ENCODE measurements around the gene SEC14L2. TPM values are rescaled to one million over a fixed set of nuclear protein-coding genes. Genes with fewer than 3 reads are reported as not detected.
A peak's percentile ranks its signal among the peaks of the same experiment; 100 is the strongest.

Gene SEC14L2
- total RNA-seq, 4 donors from 2014 or later: 16.6 to 45.4 (median 28.2) TPM

DNA sequence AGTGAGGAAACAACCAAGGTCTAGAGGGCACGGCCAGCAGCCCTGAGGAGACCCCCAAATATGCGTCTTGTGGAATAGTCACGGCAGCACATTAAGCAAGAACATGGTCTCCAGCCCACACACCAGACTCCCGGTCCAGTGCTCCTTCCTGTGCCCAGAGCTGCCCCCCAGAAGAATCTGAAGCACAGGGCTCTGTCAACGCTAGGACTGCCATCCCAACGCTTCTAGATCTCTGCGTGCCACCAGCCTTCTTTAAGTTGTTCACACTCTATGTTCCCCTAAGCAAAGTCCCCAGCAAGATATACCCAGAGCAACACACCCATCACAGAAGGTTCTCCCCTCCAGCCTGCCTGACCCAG is 3.5 kb upstream of the SEC14L2 start:
- 73 to 75% methylated on average over 4 of the region's 7 CpGs for WGBS, 2 donors
- H3K9me3 ChIP-seq: no peaks in the 10 kb centered on the region
- TF ChIP-seq, protein P1, sequence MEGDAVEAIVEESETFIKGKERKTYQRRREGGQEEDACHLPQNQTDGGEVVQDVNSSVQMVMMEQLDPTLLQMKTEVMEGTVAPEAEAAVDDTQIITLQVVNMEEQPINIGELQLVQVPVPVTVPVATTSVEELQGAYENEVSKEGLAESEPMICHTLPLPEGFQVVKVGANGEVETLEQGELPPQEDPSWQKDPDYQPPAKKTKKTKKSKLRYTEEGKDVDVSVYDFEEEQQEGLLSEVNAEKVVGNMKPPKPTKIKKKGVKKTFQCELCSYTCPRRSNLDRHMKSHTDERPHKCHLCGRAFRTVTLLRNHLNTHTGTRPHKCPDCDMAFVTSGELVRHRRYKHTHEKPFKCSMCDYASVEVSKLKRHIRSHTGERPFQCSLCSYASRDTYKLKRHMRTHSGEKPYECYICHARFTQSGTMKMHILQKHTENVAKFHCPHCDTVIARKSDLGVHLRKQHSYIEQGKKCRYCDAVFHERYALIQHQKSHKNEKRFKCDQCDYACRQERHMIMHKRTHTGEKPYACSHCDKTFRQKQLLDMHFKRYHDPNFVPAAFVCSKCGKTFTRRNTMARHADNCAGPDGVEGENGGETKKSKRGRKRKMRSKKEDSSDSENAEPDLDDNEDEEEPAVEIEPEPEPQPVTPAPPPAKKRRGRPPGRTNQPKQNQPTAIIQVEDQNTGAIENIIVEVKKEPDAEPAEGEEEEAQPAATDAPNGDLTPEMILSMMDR (IDR thresholded peaks at IDR 0.05): no peak
- no peak for TF ChIP-seq POLR2A (IDR thresholded peaks at IDR 0.05)
- intact Hi-C loops (cut with DNase I): loop anchor here (5.0 kb wide), 1 partner anchor 34 kb away; the partner anchor contains the start of gene MTFP1
- no peak for DNase-seq
- peaks cover 0 to 25% (median 0%) of the 10 kb centered on the region in 4 donors for H3K27me3 ChIP-seq
- H3K4me3 ChIP-seq: no peak overlapping the region
- peaks cover 12 to 36% (median 14%) of the 10 kb centered on the region in 3 donors for H3K4me1 ChIP-seq
- H3K27ac ChIP-seq: no peak overlapping the region
- H3K36me3 ChIP-seq: no peaks in the 10 kb centered on the region

DNA sequence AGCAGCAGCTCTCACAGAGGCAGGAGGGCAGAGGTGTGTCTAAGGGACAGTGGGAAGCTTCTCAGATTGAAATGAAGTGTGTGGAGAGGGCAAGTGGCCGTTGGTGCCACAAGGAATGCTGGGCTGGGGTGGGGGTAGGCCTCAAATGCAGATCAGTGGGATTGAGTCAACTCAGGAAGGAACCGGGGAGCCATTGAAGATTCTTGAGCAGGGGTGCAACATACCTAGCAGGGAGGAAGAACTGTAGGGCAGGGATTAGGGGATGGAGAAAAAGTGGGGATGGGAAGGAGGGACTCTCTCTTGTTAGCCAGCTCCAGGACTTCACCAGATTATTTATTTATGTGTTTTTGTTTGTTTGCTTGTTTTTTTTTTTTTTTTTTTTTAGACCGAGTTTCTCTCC is 2.9 kb upstream of the SEC14L2 start:
- no peak overlapping the region for H3K4me3 ChIP-seq
- H3K27ac ChIP-seq: no peak overlapping the region
- 71 to 83% methylated on average over 3 of the region's 3 CpGs for WGBS, 2 donors
- peaks cover 0 to 25% (median 0%) of the 10 kb centered on the region in 4 donors for H3K27me3 ChIP-seq
- DNase-seq: no peak
- peaks cover 14 to 41% (median 17%) of the 10 kb centered on the region in 3 donors for H3K4me1 ChIP-seq
- no peak for TF ChIP-seq POLR2A (IDR thresholded peaks at IDR 0.05)
- intact Hi-C loops (cut with DNase I): loop anchor here (5.0 kb wide), 1 partner anchor 33 kb away; the partner anchor contains the start of gene MTFP1
- no peaks in the 10 kb centered on the region for H3K9me3 ChIP-seq
- H3K36me3 ChIP-seq: no peaks in the 10 kb centered on the region

DNA sequence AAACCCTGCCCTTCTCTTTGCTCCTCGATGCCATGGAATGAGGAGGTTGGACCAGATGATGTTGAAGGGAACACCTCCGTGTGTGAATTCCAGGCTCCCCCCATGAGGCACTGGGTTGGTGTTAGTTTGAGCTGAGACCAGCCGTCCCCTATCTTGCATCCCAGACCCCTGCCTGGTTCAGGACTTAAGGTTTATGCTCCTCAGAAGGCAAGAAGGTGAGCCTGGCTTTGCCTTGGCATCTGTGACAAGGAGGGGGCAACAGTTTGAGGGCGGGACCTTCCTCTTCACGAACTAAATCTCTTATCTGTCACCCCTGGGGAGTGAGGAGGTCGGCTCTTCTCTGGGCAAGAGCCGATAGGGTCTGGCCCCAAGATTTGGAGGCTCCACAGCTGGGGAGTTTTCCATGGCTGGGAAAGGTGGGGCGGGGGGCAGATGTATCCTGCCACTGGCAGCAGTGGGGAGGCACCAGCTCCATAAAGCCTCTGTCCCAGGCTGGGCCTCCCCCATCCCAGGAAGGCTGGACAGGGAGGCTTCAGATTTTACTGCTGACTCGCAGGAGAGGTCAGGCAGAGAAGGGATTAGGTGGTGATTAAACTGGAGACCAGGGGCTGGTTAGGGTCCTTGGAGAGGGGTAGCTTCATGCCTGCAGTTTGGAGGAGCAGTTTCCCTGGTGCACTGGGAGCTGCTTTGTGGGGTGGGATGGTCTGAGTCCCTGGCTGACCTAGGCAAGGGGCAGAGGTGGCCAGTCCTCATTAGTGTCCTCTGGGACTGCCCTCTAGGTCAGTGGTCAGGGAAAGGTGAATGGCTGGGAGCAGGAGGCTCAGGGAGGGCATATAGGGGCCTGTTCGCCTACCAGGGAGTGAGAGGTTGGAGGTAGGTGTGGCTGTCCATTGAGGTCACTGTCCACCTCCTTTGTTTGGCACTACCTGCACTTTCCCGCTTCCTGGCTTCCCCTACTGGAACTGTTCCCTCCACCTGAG is 1.1 kb downstream of the SEC14L2 start:
- TF ChIP-seq POLR2A (IDR thresholded peaks at IDR 0.05): no peak
- TF ChIP-seq, protein P1 (IDR thresholded peaks at IDR 0.05): no peak
- Histone ChIP-seq H3K4me1 (peaks cover 20 to 61% (median 24%) of the 10 kb centered on the region in 3 donors), H3K36me3 (peaks cover 0 to 22% (median 0%) of the 10 kb centered on the region in 3 donors), H3K27me3 (peaks cover 0 to 20% (median 0%) of the 10 kb centered on the region in 4 donors), H3K27ac (peak overlapping the region; percentile 71 to 85 (median 84)), H3K4me3 (peak overlapping the region; percentile 61 to 89 (median 72)), H3K9me3 (no peaks in the 10 kb centered on the region)
- no peak for DNase-seq
- 75% methylated on average over 1 of the region's 11 CpGs for WGBS, 2 donors
- intact Hi-C loops (cut with DNase I): no loop called here

DNA sequence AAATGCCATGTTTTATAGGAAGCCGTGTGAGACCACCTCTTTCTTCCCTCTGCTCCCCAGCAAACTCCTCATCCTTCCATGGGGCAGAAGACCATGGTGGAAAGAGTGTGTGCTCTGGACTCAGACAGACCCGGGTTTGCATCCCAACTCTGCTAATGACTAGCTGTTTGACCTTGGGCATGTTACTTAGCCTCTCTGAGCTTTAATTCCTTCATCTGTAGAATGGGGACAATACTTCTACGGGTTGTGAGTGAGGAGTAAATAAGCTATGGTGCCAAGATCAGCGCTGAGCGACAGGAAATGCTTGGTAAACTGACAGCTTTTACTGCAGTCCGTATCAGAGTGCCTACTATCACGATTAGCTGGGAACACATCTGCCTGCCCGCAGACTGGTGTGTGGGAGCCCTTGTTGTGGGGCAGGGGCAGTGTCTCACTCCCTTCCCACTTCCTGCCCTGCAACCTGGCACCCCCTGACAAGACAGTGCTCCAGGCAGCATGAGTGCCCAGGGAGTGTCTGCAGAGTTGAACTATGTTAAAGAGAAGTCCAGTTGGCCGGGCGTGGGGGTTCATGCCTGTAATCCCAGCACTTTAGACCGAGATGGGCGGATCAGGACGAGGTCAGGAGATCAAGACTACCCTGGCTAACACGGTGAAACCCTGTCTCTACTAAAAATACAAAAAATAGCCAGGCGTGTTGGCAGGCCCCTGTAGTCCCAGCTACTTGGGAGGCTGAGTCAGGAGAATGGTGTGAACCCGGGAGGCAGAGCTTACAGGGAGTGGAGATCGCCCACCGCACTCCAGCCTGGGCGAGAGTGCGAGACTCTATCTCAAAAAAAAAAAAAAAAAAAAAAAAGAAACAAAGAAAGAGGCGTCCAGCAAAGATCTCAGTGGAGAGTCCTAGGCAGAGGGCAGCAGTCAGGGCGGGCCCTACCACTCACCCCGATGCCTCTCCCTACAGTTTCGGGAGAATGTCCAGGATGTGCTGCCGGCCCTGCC is 2.2 kb downstream of the SEC14L2 start:
- TF ChIP-seq POLR2A (IDR thresholded peaks at IDR 0.05): no peak
- TF ChIP-seq, protein P1 (IDR thresholded peaks at IDR 0.05): no peak
- Histone ChIP-seq H3K27me3 (peaks cover 0 to 20% (median 0%) of the 10 kb centered on the region in 4 donors), H3K4me1 (peaks cover 20 to 55% (median 24%) of the 10 kb centered on the region in 3 donors), H3K4me3 (peak overlapping the region in 3 of 4 donors; percentile 61 to 72 (median 72)), H3K9me3 (no peaks in the 10 kb centered on the region), H3K36me3 (peaks cover 0 to 27% (median 0%) of the 10 kb centered on the region in 3 donors), H3K27ac (peak overlapping the region; percentile 54 to 85 (median 77))
- 56 to 60% methylated on average over 17 to 23 of the region's 25 CpGs for WGBS, 2 donors
- no peak for DNase-seq
- intact Hi-C loops (cut with DNase I): no loop called here

DNA sequence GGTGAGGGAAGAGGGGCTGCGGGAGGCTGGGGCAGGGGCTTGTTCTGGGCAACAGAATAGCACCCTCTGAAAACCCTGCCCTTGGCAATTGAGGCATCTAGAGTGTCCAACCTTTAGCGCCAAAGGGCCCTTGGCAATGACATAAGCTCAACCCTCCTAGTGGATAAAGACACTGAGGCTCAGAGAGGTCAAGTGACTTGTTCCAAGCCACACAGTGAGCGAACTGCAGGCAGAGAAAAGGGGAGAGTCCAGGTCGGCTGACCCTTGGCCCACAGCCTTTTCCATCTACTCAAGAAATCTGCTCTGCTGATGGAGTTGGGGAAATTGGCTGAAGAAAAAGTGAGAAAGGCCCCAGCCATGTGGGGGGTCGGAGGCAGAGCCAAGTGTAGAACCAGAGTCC is 2.9 kb downstream of the SEC14L2 start:
- peak overlapping the region in 3 of 4 donors; percentile 54 to 62 (median 54) for H3K27ac ChIP-seq

More for the DNA sequence above, 2.9 kb downstream of the SEC14L2 start:
- no peak overlapping the region for H3K4me3 ChIP-seq
- no peaks in the 10 kb centered on the region for H3K9me3 ChIP-seq
- peaks cover 20 to 55% (median 24%) of the 10 kb centered on the region in 3 donors for H3K4me1 ChIP-seq
- H3K27me3 ChIP-seq: peaks cover 0 to 20% (median 0%) of the 10 kb centered on the region in 4 donors
- TF ChIP-seq POLR2A (IDR thresholded peaks at IDR 0.05): no peak
- TF ChIP-seq, protein P1 (IDR thresholded peaks at IDR 0.05): no peak
- intact Hi-C loops (cut with DNase I): no loop called here
- H3K36me3 ChIP-seq: peaks cover 0 to 34% (median 0%) of the 10 kb centered on the region in 3 donors
- WGBS, 2 donors: 72 to 90% methylated on average over 2 to 3 of the region's 5 CpGs
- no peak for DNase-seq

Data from esophagus squamous epithelium (tissue), 5 donors.